Measurements from ENCODE around the gene ARID5B.

ARID5B gene

GRCh38 chr10:62039954-62040353, 138.5 kb downstream of the ARID5B start:
- no peak for DNase-seq (ENCODE audit: low spot score)
- no peak overlapping the region for H3K4me3 ChIP-seq
- peak overlapping the region; percentile 48 to 86 for H3K27ac ChIP-seq
- TF ChIP-seq CTCF (IDR thresholded peaks at IDR 0.05): no peak

GRCh38 chr10:62040881-62041280, 139.4 kb downstream of the ARID5B start:
- DNase-seq (ENCODE audit: low spot score): no peak
- Histone ChIP-seq H3K27ac (peak overlapping the region in 1 of 2 donors; percentile 14), H3K4me3 (no peak overlapping the region)
- no peak for TF ChIP-seq CTCF (IDR thresholded peaks at IDR 0.05)

GRCh38 chr10:62043421-62044021, 142.0 kb downstream of the ARID5B start:
- no peak for DNase-seq (ENCODE audit: low spot score)
- Histone ChIP-seq H3K27ac (peak overlapping the region in 1 of 2 donors; percentile 47), H3K4me3 (no peak overlapping the region)
- no peak for TF ChIP-seq CTCF (IDR thresholded peaks at IDR 0.05)

- H3K27ac ChIP-seq: peak overlapping the region in 1 of 2 donors; percentile 94
- H3K4me3 ChIP-seq: no peak overlapping the region
- TF ChIP-seq CTCF (IDR thresholded peaks at IDR 0.05): no peak
- no peak for DNase-seq (ENCODE audit: low spot score)
These were observed 143.1 kb downstream of the ARID5B start for GRCh38 chr10:62044566-62044965.

GRCh38 chr10:62045765-62046521, 144.4 kb downstream of the ARID5B start:
- no peak for TF ChIP-seq CTCF (IDR thresholded peaks at IDR 0.05)
- H3K4me3 ChIP-seq: peak overlapping the region; percentile 54
- H3K27ac ChIP-seq: peak overlapping the region; percentile 92 to 94
- no peak for DNase-seq (ENCODE audit: low spot score)

GRCh38 chr10:62046522-62047227, 145.2 kb downstream of the ARID5B start:
- Histone ChIP-seq H3K4me3 (peak overlapping the region; percentile 18), H3K27ac (peak overlapping the region; percentile 92 to 94)
- no peak for DNase-seq (ENCODE audit: low spot score)
- no peak for TF ChIP-seq CTCF (IDR thresholded peaks at IDR 0.05)
